Fibroblast of lung (primary cell): ENCODE measurements around the gene GDPD2. TPM values are rescaled to one million over a fixed set of nuclear protein-coding genes. Genes with fewer than 3 reads are reported as not detected.
A peak's percentile ranks its signal among the peaks of the same experiment; 100 is the strongest.

ENCODE experiments used
- DNase-seq, 2 donors: peaks; one replicate each; pipeline versions ENCODE4 v3.0.0 to v3.0.0-alpha.2; 2010; ENCODE audit warnings: low read depth in 2 of 2
- H2AFZ ChIP-seq: 2 replicates; pipeline ENCODE4 v1.5.1; 2012; ENCODE audit warnings: low read length, control low read depth, inconsistent platforms
- H3K27ac ChIP-seq: 2 replicates; pipeline ENCODE4 v1.5.1; 2011; ENCODE audit warnings: low read length, control low read depth; ENCODE audit not compliant: insufficient read depth
- H3K27me3 ChIP-seq: 2 replicates; pipeline ENCODE4 v1.5.1; 2011; ENCODE audit warnings: mild to moderate bottlenecking, low read length; ENCODE audit not compliant: control insufficient read depth, insufficient read depth
- H3K36me3 ChIP-seq: 2 replicates; pipeline ENCODE4 v1.5.1; 2011; ENCODE audit warnings: low read length; ENCODE audit not compliant: control insufficient read depth, insufficient read depth
- H3K4me1 ChIP-seq: 2 replicates; pipeline ENCODE4 v1.5.1; 2011; ENCODE audit warnings: low read length; ENCODE audit not compliant: control insufficient read depth, insufficient read depth; ENCODE audit errors: extremely low read depth
- H3K4me2 ChIP-seq: 2 replicates; pipeline ENCODE4 v1.5.1; 2011; ENCODE audit warnings: low read length, control low read depth; ENCODE audit not compliant: insufficient read depth; ENCODE audit errors: extremely low read depth
- H3K4me3 ChIP-seq, 4 experiments: fragments of 200-600 bp in 1 of 4; sonication (generic) in 1 of 4; replicated peaks in 1 of 4; 2 replicates each; pipeline ENCODE4 v1.5.1; 2011 to 2016; ENCODE audit warnings: low read length in 4 of 4, low read depth in 3 of 4, mild to moderate bottlenecking in 3 of 4, control low read depth in 2 of 4, inconsistent platforms in 1 of 4, mixed read lengths in 1 of 4; ENCODE audit not compliant: insufficient read depth in 1 of 4; ENCODE audit errors: control extremely low read depth in 1 of 4
- H3K79me2 ChIP-seq: 2 replicates; pipeline ENCODE4 v1.5.1; 2012; ENCODE audit warnings: mild to moderate bottlenecking, low read length, inconsistent platforms; ENCODE audit not compliant: control insufficient read depth, insufficient read depth
- H3K9ac ChIP-seq: 2 replicates; pipeline ENCODE4 v1.5.1; 2011; ENCODE audit warnings: mild to moderate bottlenecking, low read length, control low read depth; ENCODE audit not compliant: insufficient read depth
- H3K9me3 ChIP-seq: 2 replicates; pipeline ENCODE4 v1.5.1; 2012; ENCODE audit warnings: low read depth, low read length; ENCODE audit not compliant: control insufficient read depth, insufficient read depth
- H4K20me1 ChIP-seq: 2 replicates; pipeline ENCODE4 v1.5.1; 2011; ENCODE audit warnings: low read length; ENCODE audit not compliant: control insufficient read depth, insufficient read depth; ENCODE audit errors: extremely low read depth
- CTCF ChIP-seq, 2 donors: IDR thresholded peaks in 1 of 2; conservative IDR thresholded peaks in 1 of 2; 1 replicate in 1 of 2; 2 replicates in 1 of 2; pipeline ENCODE4 v1.5.1; 2011 to 2012; ENCODE audit warnings: low read length in 2 of 2, control low read depth in 1 of 2, inconsistent platforms in 1 of 2, low read depth in 1 of 2, mild to moderate bottlenecking in 1 of 2
- EZH2 ChIP-seq: IDR thresholded peaks from 2 replicates; pipeline ENCODE4 v1.5.1; 2012; ENCODE audit warnings: low read length, control low read depth, mild to moderate bottlenecking; ENCODE audit errors: missing control alignments
- polyA plus RNA-seq, 2 donors: library from polyadenylated mRNA; depleted of rRNA in 1 of 2; stranded (reverse) in 1 of 2; unstranded in 1 of 2; fragments of >200 nt; gene quantifications; 2 replicates each; pipeline ENCODE4 v1.2.1, GENCODE V29; 2011 to 2012; ENCODE audit warnings: missing spikeins in 1 of 2
- total RNA-seq: library from RNA; depleted of rRNA; stranded (reverse); fragments of >200 nt; gene quantifications from 2 replicates; pipeline ENCODE4 v1.2.1, GENCODE V29; 2014

Gene GDPD2
- total and polyA plus RNA-seq, 2 donors (not counting 1 experiment from before 2014, with no cell fraction given) = not detected

DNA sequence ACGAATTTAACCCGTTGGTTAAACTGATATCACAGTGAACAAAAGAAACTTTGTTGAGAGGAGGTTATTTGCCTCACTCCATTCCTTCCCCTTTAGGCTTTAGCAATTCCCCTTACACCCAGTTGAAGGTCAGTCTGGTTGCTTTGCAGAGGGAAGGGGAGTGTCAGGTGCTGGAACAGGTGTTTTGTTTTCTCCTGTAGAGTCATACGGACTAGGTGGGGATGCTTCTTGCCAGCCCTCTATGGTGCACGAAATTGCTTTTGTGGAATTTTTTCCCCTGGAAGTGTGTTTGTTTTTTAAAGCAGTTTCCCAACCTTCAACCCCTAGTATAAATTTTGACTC is 54.6 kb downstream of the GDPD2 start:
- Histone ChIP-seq H3K27ac (peak overlapping the region; percentile 89), H3K4me2 (peak overlapping the region; percentile 78), H3K79me2 (no peaks in the 10 kb centered on the region), H3K9me3 (no peaks in the 10 kb centered on the region), H2AFZ (no peak overlapping the region), H3K36me3 (no peaks in the 10 kb centered on the region), H4K20me1 (no peaks in the 10 kb centered on the region), H3K9ac (no peak overlapping the region), H3K27me3 (no peaks in the 10 kb centered on the region), H3K4me3 (peak overlapping the region in 1 of 4 experiments; percentile 17), H3K4me1 (peaks cover 23% of the 10 kb centered on the region)
- no peak for DNase-seq
- TF ChIP-seq EZH2 = no peak
- no peak for TF ChIP-seq CTCF (conservative IDR thresholded peaks at IDR 0.05 in 1 of 2, IDR thresholded peaks at IDR 0.05 in 1 of 2; ENCODE audit: low read depth in 1 of 2, low read length in 2 of 2)

- H3K27ac ChIP-seq = peak overlapping the region; percentile 89
- no peaks in the 10 kb centered on the region for H3K79me2 ChIP-seq
- peak; percentile 2 to 26 for DNase-seq
- H3K36me3 ChIP-seq = no peaks in the 10 kb centered on the region
- H3K4me1 ChIP-seq = peaks cover 23% of the 10 kb centered on the region
- TF ChIP-seq CTCF (conservative IDR thresholded peaks at IDR 0.05 in 1 of 2, IDR thresholded peaks at IDR 0.05 in 1 of 2; ENCODE audit: low read depth in 1 of 2, low read length in 2 of 2) (no peak), EZH2 (no peak)
- no peaks in the 10 kb centered on the region for H3K27me3 ChIP-seq
- peak overlapping the region in 2 of 4 experiments; percentile 16 to 40 for H3K4me3 ChIP-seq
- peak overlapping the region; percentile 45 for H3K9ac ChIP-seq
- no peaks in the 10 kb centered on the region for H3K9me3 ChIP-seq
- no peak overlapping the region for H2AFZ ChIP-seq
- H4K20me1 ChIP-seq = no peaks in the 10 kb centered on the region
- H3K4me2 ChIP-seq = peak overlapping the region; percentile 78
These were observed 55.6 kb downstream of the GDPD2 start for GRCh38 chrX:70478526-70479245.

DNA sequence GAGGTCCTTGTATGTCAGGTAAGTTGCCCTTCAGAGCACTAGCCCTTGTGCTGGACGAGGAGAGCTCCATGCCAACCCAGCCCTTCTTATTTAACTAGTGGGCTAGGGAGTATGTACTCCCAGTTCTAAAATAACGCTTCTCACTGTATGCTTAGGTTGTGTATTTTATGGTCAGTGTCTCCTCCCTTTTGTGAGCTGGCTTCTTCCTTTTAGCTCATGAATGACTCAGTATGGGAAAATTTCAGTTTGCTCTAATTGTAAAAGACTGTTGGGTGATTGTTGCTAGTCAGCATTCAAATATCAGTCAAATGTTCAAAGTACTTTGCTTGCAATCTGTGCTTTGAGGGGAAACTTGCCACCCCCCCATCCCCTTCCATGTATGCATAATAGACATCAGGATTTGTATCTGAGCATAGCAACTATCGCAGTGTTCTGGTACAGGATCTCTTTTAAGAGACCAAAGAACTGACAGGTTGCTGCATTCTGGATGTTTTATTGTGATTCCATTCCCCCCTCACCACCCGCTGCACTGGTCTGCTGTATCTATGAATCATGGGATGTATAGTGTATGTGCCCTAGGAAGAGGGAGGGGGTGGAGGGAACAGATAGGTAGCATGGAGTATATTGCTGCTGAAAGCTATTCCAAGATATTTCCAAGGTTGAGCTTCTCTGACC is 56.3 kb downstream of the GDPD2 start:
- Histone ChIP-seq H3K27me3 (no peaks in the 10 kb centered on the region), H3K36me3 (no peaks in the 10 kb centered on the region), H2AFZ (no peak overlapping the region), H3K4me2 (peak overlapping the region; percentile 78), H3K4me3 (peak overlapping the region in 2 of 4 experiments; percentile 16 to 40), H3K9ac (peak overlapping the region; percentile 45), H4K20me1 (no peaks in the 10 kb centered on the region), H3K9me3 (no peaks in the 10 kb centered on the region), H3K79me2 (no peaks in the 10 kb centered on the region), H3K27ac (peak overlapping the region; percentile 89), H3K4me1 (peaks cover 23% of the 10 kb centered on the region)
- peak; percentile 74 to 76 for DNase-seq
- no peak for TF ChIP-seq CTCF (conservative IDR thresholded peaks at IDR 0.05 in 1 of 2, IDR thresholded peaks at IDR 0.05 in 1 of 2; ENCODE audit: low read depth in 1 of 2, low read length in 2 of 2)
- TF ChIP-seq EZH2 = no peak
